SK-N-SH treated with all-trans-retinoic acid at 6 μM for 48 hours (cell line): ENCODE data around the gene MVB12B.

ENCODE experiments used
- ATAC-seq: fragments of 200-7000 bp; cut with Tn5 transposase; 3 replicates; pipeline ENCODE4 v1.9.1; 2020; ENCODE audit warnings: mild to moderate bottlenecking, moderate library complexity
- BACH2 ChIP-seq: fragments of 250-450 bp; sonication (Bioruptor Pico); IDR thresholded peaks from 2 replicates; pipeline ENCODE4 v1.9.0; 2021; ENCODE audit warnings: mild to moderate bottlenecking, borderline replicate concordance
- CREB5 ChIP-seq: fragments of 250-450 bp; sonication (Bioruptor Pico); IDR thresholded peaks from 2 replicates; pipeline ENCODE4 v1.5.1; 2020; ENCODE audit warnings: low read depth, mild to moderate bottlenecking, moderate library complexity
- CSDC2 ChIP-seq: fragments of 250-450 bp; sonication (Bioruptor Pico); IDR thresholded peaks from 2 replicates; pipeline ENCODE4 v1.5.0; 2020; ENCODE audit warnings: mild to moderate bottlenecking, moderate library complexity
- ESRRG ChIP-seq: fragments of 250-450 bp; sonication (Bioruptor Pico); IDR thresholded peaks from 2 replicates; pipeline ENCODE4 v1.6.1; 2021; ENCODE audit warnings: mild to moderate bottlenecking
- GLIS3 ChIP-seq: fragments of 250-450 bp; sonication (Bioruptor Pico); IDR thresholded peaks from 2 replicates; pipeline ENCODE4 v1.5.0; 2020; ENCODE audit warnings: mild to moderate bottlenecking, moderate library complexity
- ISL1 ChIP-seq: fragments of 250-450 bp; sonication (Bioruptor Pico); IDR thresholded peaks from 2 replicates; pipeline ENCODE4 v2.1.2; 2022; ENCODE audit warnings: mild to moderate bottlenecking, moderate library complexity
- OSR1 ChIP-seq: fragments of 250-450 bp; sonication (Bioruptor Pico); IDR thresholded peaks from 2 replicates; pipeline ENCODE4 v1.8.0; 2022; ENCODE audit warnings: moderate library complexity, mild to moderate bottlenecking, inconsistent platforms
- PATZ1 ChIP-seq: fragments of 250-450 bp; sonication (Bioruptor Pico); IDR thresholded peaks from 2 replicates; pipeline ENCODE4 v1.8.0; 2020; ENCODE audit warnings: mild to moderate bottlenecking, moderate library complexity, borderline replicate concordance
- POU6F1 ChIP-seq: fragments of 250-450 bp; sonication (Bioruptor Pico); IDR thresholded peaks from 2 replicates; pipeline ENCODE4 v1.8.0; 2021; ENCODE audit warnings: low read depth, mild to moderate bottlenecking, moderate library complexity, borderline replicate concordance
- PPARA ChIP-seq: fragments of 250-450 bp; sonication (Bioruptor Pico); IDR thresholded peaks from 2 replicates; pipeline ENCODE4 v1.5.0; 2020; ENCODE audit warnings: mild to moderate bottlenecking, borderline replicate concordance
- RARB ChIP-seq: fragments of 250-450 bp; sonication (Bioruptor Pico); IDR thresholded peaks from 2 replicates; pipeline ENCODE4 v1.8.0; 2021; ENCODE audit warnings: mild to moderate bottlenecking, moderate library complexity
- SNAI2 ChIP-seq: fragments of 250-450 bp; sonication (Bioruptor Pico); IDR thresholded peaks from 2 replicates; pipeline ENCODE4 v1.5.0; 2020; ENCODE audit warnings: mild to moderate bottlenecking, moderate library complexity
- TOX ChIP-seq: fragments of 250-450 bp; sonication (Bioruptor Pico); IDR thresholded peaks from 2 replicates; pipeline ENCODE4 v1.8.0; 2021; ENCODE audit warnings: mild to moderate bottlenecking, moderate library complexity, borderline replicate concordance
- TSHZ2 ChIP-seq: fragments of 250-450 bp; sonication (Bioruptor Pico); IDR thresholded peaks from 2 replicates; pipeline ENCODE4 v1.5.0; 2020; ENCODE audit warnings: mild to moderate bottlenecking, moderate library complexity
- ZC3H10 ChIP-seq: fragments of 250-450 bp; sonication (Bioruptor Pico); IDR thresholded peaks from 2 replicates; pipeline ENCODE4 v1.5.1; 2021; ENCODE audit warnings: mild to moderate bottlenecking, moderate library complexity
- ZFP3 ChIP-seq: fragments of 250-450 bp; sonication (Bioruptor Pico); IDR thresholded peaks from 2 replicates; pipeline ENCODE4 v1.5.0; 2020; ENCODE audit warnings: mild to moderate bottlenecking, moderate library complexity
- ZFP30 ChIP-seq: fragments of 450-650 bp; formaldehyde crosslinking; IDR thresholded peaks from 2 replicates; pipeline ENCODE4 v1.5.0; 2022; ENCODE audit warnings: mild to moderate bottlenecking, moderate library complexity
- ZNF565 ChIP-seq: fragments of 450-650 bp; formaldehyde crosslinking; conservative IDR thresholded peaks from 2 replicates; pipeline ENCODE4 v1.5.0; 2020; ENCODE audit warnings: low read depth, mild to moderate bottlenecking, moderate library complexity
- ZNF8 ChIP-seq: fragments of 450-650 bp; formaldehyde crosslinking; IDR thresholded peaks from 2 replicates; pipeline ENCODE4 v1.5.0; 2020; ENCODE audit warnings: mild to moderate bottlenecking, moderate library complexity

MVB12B gene

GRCh38 chr9:126363250-126363649, 36.6 kb downstream of the MVB12B start:
- ATAC-seq = no peak

GRCh38 chr9:126363847-126364671, 37.4 kb downstream of the MVB12B start:
- no peak for TF ChIP-seq GLIS3
- no peak for TF ChIP-seq ZFP3 (CRISPR knock-in tag)
- TF ChIP-seq ZC3H10 (CRISPR knock-in tag) = no peak
- no peak for TF ChIP-seq TOX (CRISPR knock-in tag)
- no peak for TF ChIP-seq TSHZ2 (CRISPR knock-in tag)
- TF ChIP-seq ESRRG = no peak
- TF ChIP-seq RARB = no peak
- TF ChIP-seq PPARA (CRISPR knock-in tag) = no peak
- TF ChIP-seq OSR1 (CRISPR knock-in tag) = no peak
- no peak for TF ChIP-seq ISL1 (CRISPR knock-in tag)
- TF ChIP-seq PATZ1 (CRISPR knock-in tag) = no peak
- no peak for ATAC-seq

More at GRCh38 chr9:126363250-126363649, 36.6 kb downstream of the MVB12B start:
- no peak for TF ChIP-seq ESRRG
- no peak for TF ChIP-seq OSR1 (CRISPR knock-in tag)
- no peak for TF ChIP-seq ISL1 (CRISPR knock-in tag)
- no peak for TF ChIP-seq CREB5 (CRISPR knock-in tag)
- TF ChIP-seq CSDC2 (CRISPR knock-in tag) = no peak
- no peak for TF ChIP-seq GLIS3
- TF ChIP-seq TSHZ2 (CRISPR knock-in tag) = no peak
- no peak for TF ChIP-seq ZNF8 (CRISPR knock-in tag)
- no peak for TF ChIP-seq SNAI2
- TF ChIP-seq POU6F1 (CRISPR knock-in tag) = no peak

GRCh38 chr9:126365780-126366179, 39.2 kb downstream of the MVB12B start:
- ATAC-seq = no peak
- no peak for TF ChIP-seq ZFP30
- no peak for TF ChIP-seq TSHZ2 (CRISPR knock-in tag)
- no peak for TF ChIP-seq ZC3H10 (CRISPR knock-in tag)
- TF ChIP-seq PATZ1 (CRISPR knock-in tag) = no peak
- no peak for TF ChIP-seq ZNF565 (CRISPR knock-in tag)
- TF ChIP-seq TOX (CRISPR knock-in tag) = no peak
- no peak for TF ChIP-seq PPARA (CRISPR knock-in tag)
- TF ChIP-seq SNAI2 = no peak
- no peak for TF ChIP-seq BACH2 (CRISPR knock-in tag)
